ENCODE data around the gene CATSPERD.
"Not testable (repeated sequence)": the region's sequence is repeated elsewhere in the genome, so short reads cannot be mapped to it uniquely, and the experiment has no call there.

The CATSPERD gene

GRCh38 chr19:5733172-5733571 is 12.7 kb downstream of the CATSPERD start:
- DNase-seq: not testable (repeated sequence)

GRCh38 chr19:5738423-5738822 is 18.0 kb downstream of the CATSPERD start:
- DNase-seq: no peak

GRCh38 chr19:5742051-5742450 is 21.6 kb downstream of the CATSPERD start:
- DNase-seq: no peak

GRCh38 chr19:5743630-5744029 is 23.2 kb downstream of the CATSPERD start:
- no peak for DNase-seq

GRCh38 chr19:5744999-5745398 is 24.6 kb downstream of the CATSPERD start:
- not testable (repeated sequence) for DNase-seq

- DNase-seq: not testable (repeated sequence)
Measured at GRCh38 chr19:5748920-5749319, 28.5 kb downstream of the CATSPERD start.

GRCh38 chr19:5749505-5749904 is 29.1 kb downstream of the CATSPERD start:
- DNase-seq: no peak

GRCh38 chr19:5751709-5752108 is 31.3 kb downstream of the CATSPERD start:
- DNase-seq: no peak

- no peak for DNase-seq
Measured at GRCh38 chr19:5753743-5754142, 33.3 kb downstream of the CATSPERD start.

GRCh38 chr19:5762608-5763217 is 42.3 kb downstream of the CATSPERD start:
- DNase-seq: no peak

- DNase-seq: no peak
Measured at GRCh38 chr19:5765220-5765619, 44.8 kb downstream of the CATSPERD start.

GRCh38 chr19:5767949-5768348 is 47.5 kb downstream of the CATSPERD start:
- DNase-seq: no peak

- no peak for DNase-seq
Measured at GRCh38 chr19:5772416-5772815, 52.0 kb downstream of the CATSPERD start.

GRCh38 chr19:5773276-5773675 is 52.8 kb downstream of the CATSPERD start:
- no peak for DNase-seq

GRCh38 chr19:5774921-5775320 is 54.5 kb downstream of the CATSPERD start:
- no peak for DNase-seq

GRCh38 chr19:5775668-5776309 is 55.4 kb downstream of the CATSPERD start:
- no peak for DNase-seq

- DNase-seq: no peak
Measured at GRCh38 chr19:5778402-5778801, 58.0 kb downstream of the CATSPERD start.

- peak in 4 of 58 donors; percentile 20 to 42 (median 30) for DNase-seq
Measured at GRCh38 chr19:5780916-5781315, 60.5 kb downstream of the CATSPERD start.

- no peak for DNase-seq
Measured at GRCh38 chr19:5782322-5782721, 61.9 kb downstream of the CATSPERD start.

- DNase-seq: no peak
Measured at GRCh38 chr19:5782945-5783919, 62.8 kb downstream of the CATSPERD start.

- DNase-seq: no peak
Measured at GRCh38 chr19:5784581-5785147, 64.2 kb downstream of the CATSPERD start, which contains the start of gene PRR22. Gene PRR22, minus strand, starts transcription at chr19:5784746. Its CDS starts 86 bp downstream, at chr19:5784660.

GRCh38 chr19:5785423-5785822 is 65.0 kb downstream of the CATSPERD start:
- no peak for DNase-seq

Data from anterior cingulate cortex (tissue), 58 donors.